GM19397 (cell line): ENCODE data around the gene SLC25A26.

ENCODE experiments used
- ATAC-seq: cut with Tn5 transposase; IDR thresholded peaks from one replicate; pipeline ENCODE4 v1.9.1; 2021; ENCODE audit warnings: mild to moderate bottlenecking, moderate library complexity; ENCODE audit not compliant: unreplicated experiment

Gene SLC25A26

DNA sequence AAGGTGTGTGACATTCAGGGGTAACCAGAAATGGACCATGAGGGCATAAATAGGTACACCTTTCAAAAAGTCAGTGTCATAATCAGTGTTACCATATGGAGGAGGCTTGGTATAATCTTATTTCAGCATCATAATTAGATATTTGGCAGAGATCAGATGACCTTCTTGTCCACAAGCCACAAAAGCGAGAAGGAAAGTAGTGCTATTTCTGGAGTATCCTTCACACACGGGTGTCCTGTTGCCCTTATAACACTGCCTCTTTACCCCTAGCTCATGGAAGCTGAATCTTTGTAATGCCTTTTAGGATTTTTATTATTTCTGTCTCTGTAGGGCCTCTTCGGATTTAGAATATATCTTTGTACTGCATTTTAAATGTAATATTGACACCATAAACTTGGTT lies 147.2 kb downstream of the SLC25A26 start:
- ATAC-seq: no peak

DNA sequence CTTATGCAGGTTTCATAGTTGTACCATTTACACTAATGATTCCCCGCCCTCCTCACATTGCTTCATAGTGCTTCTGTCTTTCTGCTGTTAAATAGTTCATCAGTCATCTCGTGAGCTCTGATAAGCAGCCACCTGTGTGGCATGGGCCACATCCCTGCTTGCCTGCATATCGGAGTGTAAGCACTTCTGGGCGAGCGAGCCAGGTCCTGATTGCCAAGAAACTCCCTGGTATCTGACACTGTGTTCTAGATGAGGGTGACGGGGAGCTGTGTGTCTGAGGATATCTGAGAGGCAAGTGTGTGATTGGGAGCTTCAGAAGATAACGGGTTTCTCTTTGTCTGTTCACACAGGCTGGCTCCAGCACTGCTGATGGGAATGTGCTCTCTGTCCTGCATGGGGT lies 149.4 kb downstream of the SLC25A26 start:
- no peak for ATAC-seq

DNA sequence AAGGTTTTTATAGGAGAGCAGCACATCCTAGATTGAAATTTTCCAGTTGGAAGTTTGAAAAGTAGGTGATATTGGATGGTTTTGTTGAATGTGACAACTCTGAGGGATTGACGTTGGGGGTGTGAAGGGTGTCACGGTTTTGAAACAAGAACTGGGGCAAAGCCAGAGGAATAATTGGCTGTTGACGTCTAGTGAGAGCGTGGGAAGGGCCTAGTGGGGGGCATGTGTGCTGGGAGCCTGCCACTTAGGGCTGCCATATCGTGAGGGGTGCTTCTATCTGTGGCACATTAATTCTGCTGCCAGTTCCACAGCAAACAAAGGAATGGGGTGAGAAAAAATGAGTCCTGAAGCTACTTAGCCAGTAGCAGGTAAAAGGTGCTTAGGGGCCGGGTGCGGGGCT lies 150.6 kb downstream of the SLC25A26 start:
- no peak for ATAC-seq

DNA sequence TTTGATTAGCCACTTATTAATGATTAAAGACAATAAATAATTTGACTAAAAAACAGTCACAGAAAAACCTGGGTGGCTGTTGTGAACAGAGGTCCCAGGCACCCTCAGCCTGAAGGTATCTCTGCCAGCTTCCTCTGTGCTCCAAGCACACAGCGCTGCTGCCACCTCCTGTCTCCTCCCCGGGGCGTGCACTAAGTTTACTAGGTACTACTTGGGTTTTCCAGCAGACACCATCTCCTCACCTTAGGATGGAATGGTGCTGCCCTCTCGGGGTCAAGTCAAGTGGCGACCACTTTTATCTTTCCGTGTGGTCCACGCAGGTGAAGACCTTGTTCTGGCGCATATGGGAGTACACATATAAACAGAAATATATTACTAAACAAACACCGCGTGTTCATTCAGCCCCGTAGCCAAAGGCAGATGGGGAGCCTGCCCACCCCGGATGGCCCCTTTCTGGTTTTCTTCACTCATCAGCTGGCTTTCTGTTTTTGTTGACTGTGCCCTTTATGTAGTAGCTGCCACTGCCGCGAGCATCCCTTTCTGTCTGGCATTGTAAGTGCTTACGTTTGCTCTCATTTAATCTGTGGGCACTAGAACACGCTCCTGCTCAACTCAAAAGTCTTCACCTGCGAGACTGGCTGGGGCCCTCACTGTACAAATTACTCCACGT lies 152.0 kb downstream of the SLC25A26 start:
- ATAC-seq: no peak

DNA sequence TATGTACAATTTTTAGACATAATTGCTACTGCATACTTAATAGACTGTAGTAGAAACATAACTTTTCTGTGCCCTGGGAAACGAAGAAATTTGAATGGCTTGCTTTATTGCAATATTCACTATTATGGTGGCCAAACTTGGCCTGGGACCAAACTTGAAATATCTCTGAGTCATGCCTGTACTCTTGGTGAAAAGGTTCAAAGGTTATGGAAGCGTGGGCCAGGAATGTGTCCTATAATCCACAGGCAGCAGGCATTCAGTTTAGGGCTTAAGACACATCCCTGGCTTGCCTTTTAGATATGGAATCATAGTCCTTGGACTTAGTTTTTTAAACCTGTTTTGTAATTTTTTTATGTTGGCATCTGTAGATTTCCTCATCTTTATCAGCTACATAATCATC lies 155.8 kb downstream of the SLC25A26 start:
- ATAC-seq: no peak

DNA sequence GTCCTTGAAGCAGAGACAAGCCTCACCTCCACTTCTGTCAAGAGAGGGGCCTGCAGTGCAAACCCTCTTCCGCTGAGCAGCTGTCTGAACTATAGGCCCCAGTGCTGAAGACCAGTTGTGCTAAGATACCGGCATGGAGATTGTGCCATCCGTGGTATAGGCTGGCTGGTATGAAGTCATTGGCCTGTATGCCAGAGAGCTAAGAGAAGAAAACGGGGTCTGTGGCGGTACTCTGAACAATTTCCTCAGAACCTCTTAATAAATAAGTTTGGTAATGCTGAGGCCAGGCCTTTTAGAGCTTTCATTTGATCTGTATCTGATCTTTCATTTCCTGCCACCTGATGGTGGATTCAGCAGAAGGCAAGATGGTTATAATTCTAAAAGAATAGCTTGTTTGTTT lies 157.0 kb downstream of the SLC25A26 start:
- ATAC-seq: no peak

DNA sequence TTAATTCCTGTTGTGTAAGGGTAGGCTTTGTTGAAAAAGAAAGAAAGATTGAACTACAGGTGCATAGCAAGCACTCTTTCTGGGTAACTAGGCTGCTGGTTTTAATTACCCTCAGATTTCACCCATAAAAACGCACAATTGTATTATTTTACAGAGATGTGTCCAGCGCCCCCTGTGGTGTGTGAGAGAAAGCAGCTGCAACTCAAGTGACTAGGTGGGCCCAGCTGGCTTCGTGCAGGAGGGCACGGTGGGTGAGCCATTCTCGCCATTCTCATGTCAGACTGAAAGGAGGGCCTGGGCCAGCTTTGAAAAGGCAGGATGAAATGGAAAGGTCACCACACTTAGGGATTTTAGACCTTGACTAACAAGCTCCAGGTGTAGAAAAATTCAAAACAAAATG lies 157.5 kb downstream of the SLC25A26 start:
- no peak for ATAC-seq

DNA sequence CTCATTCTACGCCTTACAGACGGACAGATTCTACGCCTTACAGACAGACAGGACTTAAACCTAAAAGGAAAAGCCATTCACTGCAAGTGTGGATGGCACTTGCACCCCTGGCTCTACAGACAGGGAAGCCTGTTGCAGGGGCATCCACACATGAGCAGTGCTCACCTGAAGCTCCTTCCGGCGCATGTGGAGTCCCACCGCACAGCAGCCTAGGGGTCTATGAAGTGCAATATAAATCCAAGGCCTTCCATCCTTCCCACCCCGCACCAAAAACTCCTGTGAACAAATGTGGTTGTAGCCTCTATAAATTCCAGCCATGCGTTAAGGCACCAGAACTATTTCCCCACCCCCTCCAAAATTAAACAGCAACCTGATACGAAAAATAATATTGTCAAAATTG lies 158.8 kb downstream of the SLC25A26 start:
- ATAC-seq: no peak

DNA sequence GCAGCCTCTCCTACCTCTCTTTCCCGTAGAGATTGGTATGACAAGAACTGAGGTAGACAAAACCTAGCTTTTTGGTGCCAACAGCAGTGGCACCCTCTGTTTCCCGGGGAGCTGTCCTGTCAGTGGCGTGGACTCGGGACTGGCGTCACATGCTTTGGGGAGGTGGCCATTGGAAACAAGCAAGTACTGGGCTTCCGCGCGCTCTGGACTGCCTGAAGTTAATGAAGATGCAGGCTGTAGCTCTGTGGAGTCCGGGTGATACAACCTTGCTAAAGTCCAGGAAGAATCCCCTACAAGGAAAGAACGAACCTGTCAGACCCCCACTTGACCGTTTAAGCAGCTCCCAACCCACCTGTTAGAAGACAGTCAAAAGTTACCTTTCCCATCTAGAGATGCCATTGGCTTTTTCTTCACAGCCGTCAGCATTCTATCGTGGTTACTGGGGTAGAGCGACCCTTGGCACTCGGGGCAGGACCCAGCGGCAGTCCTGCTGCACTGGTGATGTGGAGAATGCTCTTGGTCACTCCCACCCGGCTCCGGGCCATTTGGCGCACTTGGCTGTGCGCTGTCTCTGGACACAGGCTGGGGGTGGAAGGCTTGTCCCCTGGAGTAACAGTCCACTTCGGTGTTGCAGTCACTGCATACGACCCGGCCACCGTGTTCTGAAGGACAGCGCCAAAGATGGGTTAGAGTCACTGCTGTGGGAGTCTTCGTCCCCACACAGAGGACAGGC lies 159.6 kb downstream of the SLC25A26 start:
- ATAC-seq: no peak

DNA sequence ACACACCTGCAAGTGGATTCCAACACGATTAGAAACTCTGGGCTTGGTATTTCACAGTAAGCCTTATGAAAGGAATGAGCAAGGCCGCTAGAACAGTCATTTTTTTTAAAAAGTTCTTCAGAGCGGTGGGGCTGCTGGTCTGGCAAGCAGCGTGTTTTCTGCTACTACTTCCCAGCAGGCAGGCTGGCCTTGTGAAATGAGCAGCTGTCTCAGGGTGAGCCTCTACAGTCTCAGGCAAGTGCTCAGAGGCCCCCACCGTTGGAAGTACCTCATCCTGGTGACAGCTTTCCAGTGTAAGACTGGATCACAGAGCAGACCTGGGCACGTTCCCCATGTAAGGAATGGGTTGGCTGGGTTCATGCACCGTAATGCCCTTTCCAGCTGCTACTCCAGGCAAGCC lies 160.8 kb downstream of the SLC25A26 start:
- ATAC-seq: no peak

DNA sequence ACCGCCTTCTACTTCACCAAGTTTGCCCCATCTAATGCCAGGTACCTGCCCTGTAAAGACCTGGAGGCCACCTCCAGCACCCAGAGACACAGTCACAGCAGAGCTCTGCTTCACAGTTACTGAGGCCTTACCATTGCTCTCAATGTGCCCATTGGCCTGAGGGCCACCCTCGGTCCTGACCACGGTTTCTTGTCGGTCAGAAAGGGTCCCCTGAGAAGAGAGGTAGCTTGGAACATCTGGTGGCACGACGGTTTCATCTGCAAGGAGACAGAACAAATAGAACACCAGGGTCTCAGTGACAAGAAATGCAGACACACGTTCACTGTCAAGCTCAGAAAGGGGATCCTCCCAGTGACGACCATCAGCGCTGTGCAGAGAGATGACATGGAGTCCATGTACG lies 161.3 kb downstream of the SLC25A26 start:
- ATAC-seq: no peak

DNA sequence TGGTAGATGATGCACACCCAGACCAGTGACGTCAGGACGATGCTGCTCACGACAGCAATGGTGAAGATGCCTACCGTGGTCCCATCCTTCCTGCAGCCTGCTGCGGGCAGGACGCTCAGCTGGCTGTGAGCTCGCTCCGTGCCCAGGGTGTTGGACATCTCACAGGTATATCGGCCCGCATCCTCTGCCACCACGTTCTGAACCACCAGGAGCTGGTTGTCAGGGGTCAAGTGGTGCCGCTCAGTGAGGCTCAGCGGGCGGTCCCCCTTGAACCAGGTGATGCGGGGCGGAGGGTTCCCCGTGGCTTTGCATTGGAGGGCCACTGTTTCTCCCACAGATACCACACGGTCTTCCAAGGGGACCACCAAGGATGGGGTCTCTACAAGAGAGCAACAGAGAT lies 162.2 kb downstream of the SLC25A26 start:
- ATAC-seq: no peak

DNA sequence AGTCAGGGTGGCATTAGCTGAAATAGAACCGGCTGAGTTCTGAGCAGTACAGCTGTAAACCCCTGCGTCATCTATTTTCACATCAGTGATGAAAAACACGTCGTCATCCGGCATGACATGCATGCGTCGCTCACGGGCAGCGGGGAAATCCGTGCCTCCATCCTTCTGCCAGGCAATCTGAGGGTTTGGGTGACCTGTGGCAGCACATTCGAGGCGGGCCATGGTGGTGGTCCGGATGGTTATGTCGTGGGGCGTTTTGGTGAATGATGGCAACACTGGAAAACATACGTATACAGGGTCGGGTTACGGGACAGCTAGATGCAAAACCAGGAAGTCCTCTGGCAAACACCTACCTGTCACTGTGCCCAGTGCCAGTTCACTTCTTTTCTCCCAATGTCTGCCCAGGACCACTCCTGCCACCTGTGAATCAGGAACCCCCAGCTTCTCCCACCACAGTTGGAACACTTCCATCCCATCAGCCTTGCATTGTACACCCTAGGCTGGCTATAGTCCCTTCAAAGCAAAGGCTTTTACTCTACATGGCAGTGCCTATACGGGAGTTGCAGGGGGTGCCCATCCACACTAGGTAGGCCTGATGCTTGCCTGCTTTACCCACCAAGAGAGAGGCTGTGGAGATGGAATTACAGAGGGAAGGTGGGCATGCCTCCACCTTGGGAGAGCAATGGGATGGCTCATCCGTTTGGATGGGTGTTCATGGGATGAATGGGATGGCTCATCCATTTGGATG lies 163.4 kb downstream of the SLC25A26 start:
- ATAC-seq: no peak

DNA sequence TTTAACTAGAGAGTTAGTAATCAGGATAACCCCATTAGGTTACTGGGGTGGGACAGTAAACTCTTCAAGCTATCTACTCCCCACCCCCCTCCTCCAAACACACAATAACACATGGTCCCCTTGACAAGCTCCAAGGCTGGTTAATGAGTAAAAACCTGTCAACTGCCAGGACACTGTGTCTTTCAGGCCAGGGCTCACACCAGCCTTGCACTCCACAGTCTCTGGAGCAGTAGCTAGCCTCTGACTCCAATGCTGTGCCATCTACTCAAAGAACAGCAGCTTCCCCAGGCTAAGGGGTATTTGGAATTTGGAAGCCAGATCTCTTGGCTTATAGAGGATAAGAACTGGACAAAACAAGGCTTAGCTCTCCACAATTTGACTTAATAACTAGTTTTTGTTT lies 164.3 kb downstream of the SLC25A26 start:
- ATAC-seq: no peak

DNA sequence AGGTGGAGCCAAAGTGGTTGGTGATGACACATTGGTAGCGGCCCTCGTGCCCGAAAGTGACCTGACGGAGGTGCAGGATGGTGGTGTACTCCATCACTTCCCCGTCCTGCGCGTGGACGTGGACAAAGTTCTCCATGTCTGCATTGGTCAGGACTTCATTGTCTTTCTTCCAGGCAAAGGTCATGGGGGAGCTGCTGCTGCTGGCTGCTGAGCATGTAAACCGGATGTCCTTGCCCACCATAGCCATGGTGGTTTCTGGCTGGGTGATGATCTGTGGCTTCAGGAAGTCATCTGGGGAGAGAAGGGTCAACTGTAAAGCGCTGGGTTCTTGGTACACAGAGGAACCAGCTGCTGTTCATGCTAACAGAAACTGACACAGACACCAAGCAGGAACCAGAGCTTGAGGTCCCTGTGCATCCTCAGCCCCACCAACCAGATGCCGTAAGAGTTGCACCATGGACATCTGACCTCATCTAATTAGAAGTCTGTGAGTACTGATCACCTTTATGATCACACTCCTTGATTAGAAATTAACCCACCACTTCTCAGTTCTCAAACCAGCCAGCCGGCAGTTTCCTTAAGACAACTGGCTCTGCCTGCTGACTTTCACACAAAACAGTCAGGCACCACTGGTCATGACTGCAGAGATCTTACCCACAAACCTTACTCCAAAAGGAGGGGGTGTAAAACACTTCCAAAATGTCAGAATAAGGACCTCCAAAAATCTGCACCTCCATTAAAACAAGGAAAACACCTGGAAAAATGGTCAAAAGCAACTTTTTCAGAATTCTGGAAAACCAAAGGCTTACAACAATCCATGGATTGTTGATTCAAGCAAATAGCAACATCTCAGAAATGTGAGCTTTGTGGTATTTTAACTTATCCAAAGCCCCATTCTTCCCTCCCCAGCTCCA lies 165.5 kb downstream of the SLC25A26 start:
- peak; percentile 85 for ATAC-seq

DNA sequence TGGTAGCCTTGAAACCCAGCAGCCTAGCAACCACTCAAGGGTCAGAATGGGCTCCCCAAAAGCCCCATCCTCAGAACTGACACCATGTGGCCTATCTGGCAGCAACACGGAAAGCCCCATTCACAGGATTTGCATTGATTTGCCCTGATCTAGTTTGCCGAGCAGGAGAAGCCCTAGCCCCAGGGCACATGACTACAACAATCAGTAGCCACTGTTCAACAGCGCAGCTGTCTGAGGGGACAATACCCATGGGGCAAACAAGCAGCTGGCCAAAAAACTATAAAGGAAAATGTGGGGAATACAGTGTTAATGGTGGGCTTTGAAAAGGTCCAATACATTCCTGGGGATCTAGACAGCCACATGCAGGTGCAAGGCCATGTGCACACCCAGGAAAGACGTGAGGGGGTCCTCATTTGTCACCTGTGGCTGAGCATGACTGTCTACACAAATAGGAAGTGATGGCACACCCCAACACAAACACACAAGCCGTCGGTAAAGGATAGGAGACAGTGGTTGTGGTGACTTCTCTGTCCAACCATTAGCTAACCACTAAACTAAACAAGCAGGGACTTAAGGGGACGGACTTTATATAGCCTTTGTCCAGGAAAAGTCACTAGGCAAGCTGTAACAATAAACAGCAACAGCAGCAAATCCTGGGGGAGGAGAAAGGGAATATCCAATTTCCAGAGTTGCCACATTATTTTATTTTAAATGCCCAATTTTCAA lies 166.3 kb downstream of the SLC25A26 start:
- ATAC-seq: peak; percentile 50

DNA sequence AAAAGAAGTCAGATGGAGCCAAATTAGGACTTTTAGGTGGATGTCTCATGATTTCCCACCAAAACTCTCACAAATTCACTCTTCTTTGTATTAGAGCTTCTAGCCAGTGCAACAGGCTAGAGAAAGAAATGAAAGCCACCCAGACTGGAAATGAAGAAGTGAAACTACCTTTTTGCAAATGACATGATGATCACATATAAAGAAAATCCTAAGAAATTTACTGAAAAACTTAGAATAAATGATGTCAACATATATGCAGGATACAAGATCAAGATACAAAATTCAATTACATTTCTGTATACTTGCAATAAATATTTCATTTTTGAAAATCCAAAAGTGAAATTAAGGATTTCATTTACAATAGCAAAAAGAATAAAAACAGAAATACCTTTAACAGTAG lies 169.2 kb downstream of the SLC25A26 start:
- no peak for ATAC-seq

DNA sequence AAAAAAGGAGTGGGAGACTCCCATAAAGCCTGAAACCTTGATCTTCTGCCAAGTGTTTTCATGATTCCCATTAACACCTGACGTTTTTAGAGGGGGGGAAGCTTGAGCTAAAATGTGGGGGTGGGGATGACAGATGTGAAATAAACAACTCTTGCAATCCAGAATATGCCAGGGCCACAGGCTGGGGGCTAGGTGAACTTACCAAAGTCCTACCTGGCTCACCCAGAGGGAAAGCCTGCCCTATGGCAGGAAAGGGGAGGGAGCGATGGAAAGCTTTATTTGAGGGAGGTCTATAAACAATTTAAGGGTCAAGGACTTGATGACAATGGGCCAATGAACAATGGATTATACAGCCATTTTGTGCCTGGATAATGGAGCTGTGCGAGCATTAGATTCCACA lies 171.7 kb downstream of the SLC25A26 start:
- no peak for ATAC-seq

DNA sequence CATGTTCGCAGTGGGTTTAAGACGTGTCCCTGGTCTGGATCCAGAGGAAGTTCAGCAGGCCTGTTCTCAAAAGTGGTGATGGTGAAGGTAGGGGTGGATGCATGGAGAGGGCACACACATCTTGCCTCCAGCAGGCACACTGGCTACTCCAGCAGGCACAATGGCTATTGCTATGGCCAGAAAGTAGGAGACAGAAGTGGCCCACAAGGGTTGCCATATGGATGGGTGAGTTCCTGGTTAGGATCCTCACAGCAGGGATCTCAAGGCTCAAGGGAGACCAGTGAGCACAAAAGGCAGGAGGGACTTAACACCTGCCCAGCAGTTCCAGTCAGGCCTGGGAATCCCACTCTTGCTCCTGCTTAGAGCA lies 172.1 kb downstream of the SLC25A26 start:
- ATAC-seq: no peak

DNA sequence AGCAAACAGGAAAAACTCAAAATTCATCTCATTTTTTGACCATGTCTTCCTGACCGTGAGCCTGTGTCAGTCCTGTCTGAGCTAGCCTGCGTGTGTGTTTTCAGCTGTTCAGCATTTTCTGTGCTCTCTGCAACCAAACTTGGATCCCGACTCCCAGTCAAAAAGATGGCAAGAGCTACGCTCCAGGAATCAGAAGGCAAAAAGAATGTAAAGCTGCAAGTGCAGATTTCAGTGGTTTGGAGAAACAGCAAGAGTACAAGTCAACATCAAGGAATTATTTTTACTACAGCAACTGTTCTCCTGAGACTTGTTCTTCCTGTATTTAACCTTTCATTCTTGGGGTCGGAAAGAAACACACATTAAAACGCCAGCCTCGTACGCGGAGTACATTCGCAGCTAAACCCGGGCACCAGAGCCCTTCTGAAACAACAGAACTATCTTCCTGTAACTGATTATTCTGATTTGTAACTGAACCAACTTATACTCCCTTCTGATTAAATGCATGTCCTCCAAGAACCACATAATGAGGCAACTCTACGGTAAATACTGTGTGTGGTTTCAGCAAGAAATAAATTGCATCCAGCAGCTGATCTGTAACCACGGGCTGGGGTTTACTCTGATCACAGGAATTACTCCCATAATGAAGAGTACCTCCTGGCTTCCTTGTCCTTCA lies 172.7 kb downstream of the SLC25A26 start:
- peak; percentile 0 for ATAC-seq
